ENCODE measurements around the gene VMAC. TPM values are rescaled to one million over a fixed set of nuclear protein-coding genes. Genes with fewer than 3 reads are reported as not detected.

Gene VMAC
- total RNA-seq, 4 donors from 2014 or later: 10.2 to 15.2 (median 10.8) TPM

DNA sequence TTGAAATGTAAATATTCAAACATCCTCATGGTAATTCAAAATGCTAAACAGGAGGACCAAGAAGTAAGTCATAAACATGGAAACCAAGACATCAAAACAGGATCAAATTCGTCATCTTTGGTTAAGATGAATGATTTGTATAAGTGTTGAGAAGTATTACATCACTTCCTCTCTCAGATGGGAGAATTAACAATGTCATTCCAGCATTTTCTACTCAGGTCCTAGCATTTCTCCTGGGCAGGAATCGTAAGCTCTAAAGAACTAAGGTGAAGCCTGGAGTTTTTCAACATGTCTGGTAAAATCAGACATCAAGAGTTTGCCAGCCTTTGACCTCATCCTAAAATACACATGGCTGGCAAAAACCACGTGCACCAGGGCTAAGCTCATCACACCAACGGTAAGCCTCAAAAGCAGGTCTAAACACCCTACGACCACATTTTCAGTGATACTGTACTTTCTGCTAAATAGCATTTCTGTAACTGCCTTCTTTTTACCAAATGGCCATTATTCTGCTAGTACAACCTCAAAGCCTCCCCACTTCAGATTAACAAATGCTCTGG lies 48.4 kb downstream of the VMAC start:
- H3K4me3 ChIP-seq (ENCODE audit: low read depth, poor library complexity, severe bottlenecking): no peak overlapping the region
- WGBS, 2 donors: 65 to 66% methylated on average over 5 of the region's 5 CpGs
- TF ChIP-seq, protein P1, sequence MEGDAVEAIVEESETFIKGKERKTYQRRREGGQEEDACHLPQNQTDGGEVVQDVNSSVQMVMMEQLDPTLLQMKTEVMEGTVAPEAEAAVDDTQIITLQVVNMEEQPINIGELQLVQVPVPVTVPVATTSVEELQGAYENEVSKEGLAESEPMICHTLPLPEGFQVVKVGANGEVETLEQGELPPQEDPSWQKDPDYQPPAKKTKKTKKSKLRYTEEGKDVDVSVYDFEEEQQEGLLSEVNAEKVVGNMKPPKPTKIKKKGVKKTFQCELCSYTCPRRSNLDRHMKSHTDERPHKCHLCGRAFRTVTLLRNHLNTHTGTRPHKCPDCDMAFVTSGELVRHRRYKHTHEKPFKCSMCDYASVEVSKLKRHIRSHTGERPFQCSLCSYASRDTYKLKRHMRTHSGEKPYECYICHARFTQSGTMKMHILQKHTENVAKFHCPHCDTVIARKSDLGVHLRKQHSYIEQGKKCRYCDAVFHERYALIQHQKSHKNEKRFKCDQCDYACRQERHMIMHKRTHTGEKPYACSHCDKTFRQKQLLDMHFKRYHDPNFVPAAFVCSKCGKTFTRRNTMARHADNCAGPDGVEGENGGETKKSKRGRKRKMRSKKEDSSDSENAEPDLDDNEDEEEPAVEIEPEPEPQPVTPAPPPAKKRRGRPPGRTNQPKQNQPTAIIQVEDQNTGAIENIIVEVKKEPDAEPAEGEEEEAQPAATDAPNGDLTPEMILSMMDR (IDR thresholded peaks at IDR 0.05): no peak
- TF ChIP-seq POLR2A (IDR thresholded peaks at IDR 0.05): no peak
- DNase-seq (ENCODE audit: low spot score in 2 of 2): no peak
- intact Hi-C loops (cut with DNase I; ENCODE audit: low total_unique reads): no loop called here

DNA sequence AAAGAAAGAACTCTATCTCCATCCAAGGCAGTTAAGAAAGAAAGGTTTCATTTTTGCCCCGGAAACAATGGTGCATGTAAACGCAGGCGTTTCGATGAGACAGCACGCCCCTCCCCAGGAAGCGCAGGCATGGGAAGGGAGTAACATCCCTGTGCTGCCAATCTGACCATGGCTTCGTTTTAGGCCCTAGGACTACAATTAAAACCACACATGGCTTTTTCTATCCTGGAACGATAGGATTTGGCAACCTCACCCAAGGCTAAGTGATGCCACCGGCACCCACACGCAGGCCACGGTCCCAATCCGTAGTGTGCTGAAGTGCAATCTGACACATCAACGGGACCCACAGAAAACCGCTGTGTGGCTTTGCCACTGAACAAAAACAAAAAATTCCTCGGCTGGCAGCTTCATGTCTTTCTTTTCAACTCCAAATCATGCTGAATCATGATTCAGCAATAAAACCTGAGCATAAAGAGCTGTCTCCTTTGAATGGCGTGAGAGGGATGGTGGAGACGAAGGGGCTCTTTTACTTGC lies 49.1 kb downstream of the VMAC start:
- no peak for DNase-seq (ENCODE audit: low spot score in 2 of 2)
- intact Hi-C loops (cut with DNase I; ENCODE audit: low total_unique reads): no loop called here
- H3K4me3 ChIP-seq (ENCODE audit: low read depth, poor library complexity, severe bottlenecking): no peak overlapping the region
- TF ChIP-seq, protein P1 (IDR thresholded peaks at IDR 0.05): no peak
- TF ChIP-seq POLR2A (IDR thresholded peaks at IDR 0.05): no peak
- 47 to 48% methylated on average over 17 of the region's 17 CpGs for WGBS, 2 donors

DNA sequence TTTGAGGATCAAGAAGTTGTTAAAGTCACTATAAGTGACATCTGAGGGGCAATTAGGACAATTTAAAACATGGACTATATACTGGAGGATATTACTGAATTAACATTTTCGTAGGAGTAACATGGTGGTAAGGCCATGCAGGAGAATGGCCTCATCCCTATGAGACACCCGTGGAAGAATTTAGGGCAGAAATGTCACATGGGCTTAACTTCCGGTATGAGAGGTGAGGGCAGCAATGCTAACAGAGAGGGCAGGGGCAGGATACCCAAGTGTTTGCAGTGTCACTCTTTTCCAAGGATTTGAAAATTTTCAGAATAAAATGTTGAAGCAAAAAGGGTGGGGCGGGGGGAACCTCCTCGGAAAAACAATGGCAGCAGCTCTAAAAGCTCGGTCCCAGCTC lies 49.6 kb downstream of the VMAC start:
- intact Hi-C loops (cut with DNase I; ENCODE audit: low total_unique reads): no loop called here
- TF ChIP-seq, protein P1 (IDR thresholded peaks at IDR 0.05): no peak
- TF ChIP-seq POLR2A (IDR thresholded peaks at IDR 0.05): no peak
- no peak overlapping the region for H3K4me3 ChIP-seq (ENCODE audit: low read depth, poor library complexity, severe bottlenecking)
- WGBS, 2 donors: 60 to 61% methylated on average over 6 of the region's 6 CpGs
- no peak for DNase-seq (ENCODE audit: low spot score in 2 of 2)

DNA sequence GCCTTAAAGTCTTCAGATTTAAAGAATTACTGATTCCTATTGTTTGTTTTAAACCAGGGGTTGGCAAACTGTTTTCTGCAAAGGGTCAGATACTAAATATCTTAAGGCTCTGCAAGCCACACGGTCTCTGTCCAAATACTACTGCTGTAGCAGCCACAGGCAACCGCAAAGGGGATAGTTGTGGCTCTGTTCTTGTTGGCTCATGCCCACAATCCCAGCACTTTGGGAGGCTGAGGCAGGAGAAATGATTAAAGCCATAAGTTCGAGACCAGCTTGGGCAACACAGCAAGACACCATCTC lies 50.9 kb downstream of the VMAC start:
- TF ChIP-seq, protein P1 (IDR thresholded peaks at IDR 0.05): no peak
- no peak for TF ChIP-seq POLR2A (IDR thresholded peaks at IDR 0.05)
- DNase-seq (ENCODE audit: low spot score in 2 of 2): no peak
- WGBS, 2 donors: 68 to 78% methylated on average over 3 of the region's 3 CpGs
- intact Hi-C loops (cut with DNase I; ENCODE audit: low total_unique reads): no loop called here
- no peak overlapping the region for H3K4me3 ChIP-seq (ENCODE audit: low read depth, poor library complexity, severe bottlenecking)

DNA sequence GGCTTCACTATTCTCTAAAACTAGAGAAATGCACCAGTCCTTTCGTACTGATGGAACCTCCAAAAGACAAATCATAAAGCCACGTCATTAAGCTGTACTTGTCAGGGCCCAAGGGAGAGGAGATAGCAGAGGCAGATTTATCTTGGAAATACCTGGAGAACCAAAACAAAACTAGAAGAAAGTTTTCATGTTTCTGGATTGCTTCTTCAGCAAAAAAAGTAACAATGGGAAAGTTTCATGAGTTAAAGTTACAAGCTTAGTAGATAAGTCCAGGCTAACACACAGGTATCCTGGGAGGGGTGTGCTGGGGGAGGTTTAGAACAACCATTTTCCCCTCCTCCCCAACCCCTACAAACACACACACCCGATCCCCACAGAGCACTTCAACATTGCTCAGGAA lies 51.7 kb downstream of the VMAC start:
- intact Hi-C loops (cut with DNase I; ENCODE audit: low total_unique reads): no loop called here
- no peak for TF ChIP-seq POLR2A (IDR thresholded peaks at IDR 0.05)
- TF ChIP-seq, protein P1 (IDR thresholded peaks at IDR 0.05): no peak
- WGBS, 2 donors: 79 to 84% methylated on average over 3 of the region's 3 CpGs
- no peak for DNase-seq (ENCODE audit: low spot score in 2 of 2)
- no peak overlapping the region for H3K4me3 ChIP-seq (ENCODE audit: low read depth, poor library complexity, severe bottlenecking)

DNA sequence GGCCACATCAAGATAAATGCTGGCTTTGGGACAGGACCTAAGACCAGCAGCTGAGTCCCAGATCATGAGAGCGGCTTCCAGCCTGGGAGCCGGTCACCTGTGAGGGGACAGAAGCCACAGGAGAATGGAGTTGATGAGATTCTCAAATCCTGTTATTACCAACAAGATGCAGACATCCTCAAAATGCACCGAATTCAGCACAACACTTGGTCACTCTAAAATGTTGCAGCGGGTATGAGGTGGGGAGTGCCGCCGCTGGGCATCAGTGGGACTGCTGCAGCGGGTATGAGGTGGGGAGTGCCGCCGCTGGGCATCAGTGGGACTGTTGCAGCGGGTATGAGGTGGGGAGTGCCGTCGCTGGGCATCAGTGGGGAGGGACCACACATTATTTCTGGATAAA lies 52.1 kb downstream of the VMAC start:
- 95 to 96% methylated on average over 12 of the region's 12 CpGs for WGBS, 2 donors
- intact Hi-C loops (cut with DNase I; ENCODE audit: low total_unique reads): no loop called here
- TF ChIP-seq, protein P1 (IDR thresholded peaks at IDR 0.05): no peak
- TF ChIP-seq POLR2A (IDR thresholded peaks at IDR 0.05): no peak
- no peak overlapping the region for H3K4me3 ChIP-seq (ENCODE audit: low read depth, poor library complexity, severe bottlenecking)
- DNase-seq (ENCODE audit: low spot score in 2 of 2): no peak

Data from lower leg skin (tissue), 4 donors.